AG09319 (cell line): ENCODE measurements around the gene HMGCS2.
"Not testable (repeated sequence)": the region's sequence is repeated elsewhere in the genome, so short reads cannot be mapped to it uniquely, and the experiment has no call there.

Experiments
- DNase-seq: peaks from one replicate; pipeline ENCODE4 v3.0.0-alpha.2; 2010; ENCODE audit warnings: low read depth; ENCODE audit errors: extremely low read depth
- TF ChIP-seq, protein P1 (sequence below): IDR thresholded peaks from 2 replicates; pipeline ENCODE4 v1.5.1; 2011; ENCODE audit warnings: low read depth, mild to moderate bottlenecking, inconsistent platforms, low read length, moderate library complexity

Gene HMGCS2

GRCh38 chr1:119711804-119712341 is 56.8 kb downstream of the HMGCS2 start, which contains the start of gene PHGDH:
Gene PHGDH (plus strand): TSS chr1:119711934. CDS start chr1:119712023, 89 bp downstream.
- DNase-seq = peak; percentile 83
- TF ChIP-seq, protein P1, sequence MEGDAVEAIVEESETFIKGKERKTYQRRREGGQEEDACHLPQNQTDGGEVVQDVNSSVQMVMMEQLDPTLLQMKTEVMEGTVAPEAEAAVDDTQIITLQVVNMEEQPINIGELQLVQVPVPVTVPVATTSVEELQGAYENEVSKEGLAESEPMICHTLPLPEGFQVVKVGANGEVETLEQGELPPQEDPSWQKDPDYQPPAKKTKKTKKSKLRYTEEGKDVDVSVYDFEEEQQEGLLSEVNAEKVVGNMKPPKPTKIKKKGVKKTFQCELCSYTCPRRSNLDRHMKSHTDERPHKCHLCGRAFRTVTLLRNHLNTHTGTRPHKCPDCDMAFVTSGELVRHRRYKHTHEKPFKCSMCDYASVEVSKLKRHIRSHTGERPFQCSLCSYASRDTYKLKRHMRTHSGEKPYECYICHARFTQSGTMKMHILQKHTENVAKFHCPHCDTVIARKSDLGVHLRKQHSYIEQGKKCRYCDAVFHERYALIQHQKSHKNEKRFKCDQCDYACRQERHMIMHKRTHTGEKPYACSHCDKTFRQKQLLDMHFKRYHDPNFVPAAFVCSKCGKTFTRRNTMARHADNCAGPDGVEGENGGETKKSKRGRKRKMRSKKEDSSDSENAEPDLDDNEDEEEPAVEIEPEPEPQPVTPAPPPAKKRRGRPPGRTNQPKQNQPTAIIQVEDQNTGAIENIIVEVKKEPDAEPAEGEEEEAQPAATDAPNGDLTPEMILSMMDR = no peak

- not testable (repeated sequence) for DNase-seq
Measured at GRCh38 chr1:119711356-119711803, 57.3 kb downstream of the HMGCS2 start.

- DNase-seq = not testable (repeated sequence)
Measured at GRCh38 chr1:119706599-119706998, 62.1 kb downstream of the HMGCS2 start.

DNA sequence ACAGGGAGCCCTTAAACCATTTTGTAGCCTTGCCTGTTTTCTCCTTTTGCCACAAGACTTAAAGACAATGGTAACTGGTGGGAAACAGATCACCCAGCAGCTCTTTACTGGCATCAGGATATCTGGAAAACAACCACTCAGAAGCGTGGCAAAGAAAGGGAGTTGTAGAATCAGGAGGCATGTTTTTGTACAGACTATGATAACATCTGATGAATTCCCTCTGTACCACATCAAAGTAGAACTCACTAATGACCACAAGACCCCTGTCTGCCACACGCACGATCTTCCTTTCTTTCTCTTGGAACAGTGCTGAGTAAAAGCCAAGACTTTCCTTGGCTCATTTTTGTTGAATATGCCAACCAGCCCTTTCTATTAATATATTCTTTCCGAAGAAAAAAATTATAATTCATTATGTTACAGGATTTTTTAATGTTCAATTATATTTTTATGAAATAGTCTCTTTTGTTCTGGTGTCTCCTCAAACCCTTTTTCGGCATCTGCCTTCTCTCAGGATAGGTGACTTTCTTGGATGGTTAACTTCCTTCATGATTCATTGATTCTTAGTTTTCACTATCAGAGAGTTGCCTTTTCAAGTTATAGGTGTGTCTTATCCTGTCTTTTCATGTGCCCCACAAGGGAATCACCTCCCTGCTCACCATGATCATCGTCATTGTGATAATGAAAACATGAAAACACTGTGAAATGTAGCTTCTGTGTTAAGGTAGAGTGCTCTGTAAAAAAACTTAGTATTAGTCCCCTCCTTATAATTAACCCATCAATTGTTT is 64.8 kb downstream of the HMGCS2 start:
- no peak for DNase-seq
- TF ChIP-seq, protein P1 = no peak

DNA sequence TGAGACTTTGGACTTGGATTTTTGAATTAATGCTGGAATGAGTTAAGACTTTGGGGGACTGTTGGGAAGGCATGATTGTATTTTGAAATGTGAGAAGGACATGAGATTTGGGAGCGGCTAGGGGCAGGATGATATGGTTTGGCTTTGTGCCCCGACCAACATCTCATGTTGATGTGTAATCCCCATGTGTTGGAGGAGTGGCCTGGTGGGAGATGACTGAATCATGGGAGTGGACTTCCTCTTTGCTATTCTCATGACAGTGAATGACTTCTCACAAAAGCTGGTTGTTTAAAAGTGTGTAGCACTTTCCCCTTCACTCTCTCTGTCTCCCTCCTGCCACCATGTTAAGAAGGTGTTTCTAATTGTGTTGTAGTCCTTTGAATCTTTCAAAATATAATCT is 66.3 kb downstream of the HMGCS2 start:
- TF ChIP-seq, protein P1 = no peak
- no peak for DNase-seq

DNA sequence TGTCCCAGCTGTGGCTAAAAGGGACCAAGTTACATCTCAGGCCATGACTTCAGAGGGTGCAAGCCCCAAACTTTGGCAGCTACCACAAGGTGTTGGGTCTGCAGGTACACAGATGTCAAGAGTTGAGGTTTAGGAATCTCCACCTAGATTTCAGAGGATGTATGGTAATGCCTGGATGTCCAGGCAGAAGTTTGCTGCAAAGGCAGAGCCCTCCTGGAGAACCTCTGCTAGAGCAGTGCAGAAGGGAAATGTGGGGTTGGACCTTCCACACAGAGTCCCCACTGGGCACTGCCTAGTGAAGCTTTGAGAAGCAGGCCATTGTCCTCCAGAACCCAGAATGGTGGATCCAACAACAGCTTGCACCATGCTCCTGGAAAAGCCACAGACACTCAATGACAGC is 67.0 kb downstream of the HMGCS2 start:
- no peak for DNase-seq
- TF ChIP-seq, protein P1 = no peak

GRCh38 chr1:119700326-119700725 is 68.4 kb downstream of the HMGCS2 start:
- no peak for DNase-seq
- TF ChIP-seq, protein P1 = no peak
